Neural crest cell (in vitro differentiated cells): ENCODE data around the gene SLC7A6OS. TPM values are rescaled to one million over a fixed set of nuclear protein-coding genes. Genes with fewer than 3 reads are reported as not detected.
A peak's percentile ranks its signal among the peaks of the same experiment; 100 is the strongest.

Experiments
- DNase-seq: peaks from one replicate; pipeline ENCODE4 v3.0.0; 2021; ENCODE audit warnings: low read depth, mixed read lengths, low spot score
- H3K27ac Mint-ChIP-seq: one replicate; pipeline ENCODE4 v1.8.0; 2021; ENCODE audit warnings: mild to moderate bottlenecking, mixed read lengths; ENCODE audit not compliant: unreplicated experiment
- H3K27me3 Mint-ChIP-seq: 2 replicates; pipeline ENCODE4 v1.8.0; 2021; ENCODE audit warnings: low read depth, mild to moderate bottlenecking, mixed read lengths
- H3K36me3 Mint-ChIP-seq: 2 replicates; pipeline ENCODE4 v1.8.0; 2021; ENCODE audit warnings: low read depth, mild to moderate bottlenecking, mixed read lengths
- H3K4me1 Mint-ChIP-seq: 2 replicates; pipeline ENCODE4 v1.8.0; 2021; ENCODE audit warnings: mixed read lengths
- H3K4me3 Mint-ChIP-seq: one replicate; pipeline ENCODE4 v1.8.0; 2021; ENCODE audit warnings: mild to moderate bottlenecking, mixed read lengths
- H3K9me3 Mint-ChIP-seq: 2 replicates; pipeline ENCODE4 v1.8.0; 2021; ENCODE audit warnings: mixed read lengths
- CTCF ChIP-seq: fragments of 200-600 bp; sonication (generic); conservative IDR thresholded peaks from 2 replicates; pipeline ENCODE4 v1.5.0; 2021; ENCODE audit warnings: antibody characterized with exemption, mild to moderate bottlenecking
- total RNA-seq: library from RNA; stranded (reverse); gene quantifications from 2 replicates; pipeline ENCODE4 v1.2.1, GENCODE V29; 2021

The SLC7A6OS gene
- total RNA-seq, 1 donor from 2014 or later, result 23.8 TPM

GRCh38 chr16:68356919-68357286, 46.2 kb upstream of the SLC7A6OS start:
- no peaks in the 10 kb centered on the region for H3K9me3 Mint-ChIP-seq
- no peak overlapping the region for H3K27ac Mint-ChIP-seq
- no peaks in the 10 kb centered on the region for H3K4me1 Mint-ChIP-seq
- no peak for DNase-seq
- TF ChIP-seq CTCF, result no peak
- H3K27me3 Mint-ChIP-seq, result no peaks in the 10 kb centered on the region
- no peaks in the 10 kb centered on the region for H3K36me3 Mint-ChIP-seq
- no peak overlapping the region for H3K4me3 Mint-ChIP-seq

GRCh38 chr16:68356249-68356918, 45.6 kb upstream of the SLC7A6OS start:
- Mint-ChIP-seq H3K27me3 (no peaks in the 10 kb centered on the region), H3K36me3 (no peaks in the 10 kb centered on the region), H3K4me1 (no peaks in the 10 kb centered on the region), H3K27ac (no peak overlapping the region), H3K9me3 (no peaks in the 10 kb centered on the region), H3K4me3 (no peak overlapping the region)
- DNase-seq, result no peak
- TF ChIP-seq CTCF, result no peak

GRCh38 chr16:68355447-68356248, 44.9 kb upstream of the SLC7A6OS start:
- no peaks in the 10 kb centered on the region for H3K9me3 Mint-ChIP-seq
- peak; percentile 22 for TF ChIP-seq CTCF
- no peak for DNase-seq
- no peak overlapping the region for H3K4me3 Mint-ChIP-seq
- H3K36me3 Mint-ChIP-seq, result no peaks in the 10 kb centered on the region
- H3K4me1 Mint-ChIP-seq, result no peaks in the 10 kb centered on the region
- no peaks in the 10 kb centered on the region for H3K27me3 Mint-ChIP-seq
- no peak overlapping the region for H3K27ac Mint-ChIP-seq

- TF ChIP-seq CTCF, result no peak
- Mint-ChIP-seq H3K9me3 (no peaks in the 10 kb centered on the region), H3K4me1 (no peaks in the 10 kb centered on the region), H3K4me3 (no peak overlapping the region), H3K27me3 (no peaks in the 10 kb centered on the region), H3K27ac (no peak overlapping the region), H3K36me3 (no peaks in the 10 kb centered on the region)
- DNase-seq, result no peak
Measured at GRCh38 chr16:68354816-68355215, 44.1 kb upstream of the SLC7A6OS start.

GRCh38 chr16:68353366-68353765, 42.6 kb upstream of the SLC7A6OS start:
- no peaks in the 10 kb centered on the region for H3K27me3 Mint-ChIP-seq
- no peak overlapping the region for H3K27ac Mint-ChIP-seq
- peaks cover 2% of the 10 kb centered on the region for H3K36me3 Mint-ChIP-seq
- no peak for TF ChIP-seq CTCF
- no peaks in the 10 kb centered on the region for H3K4me1 Mint-ChIP-seq
- H3K9me3 Mint-ChIP-seq, result no peaks in the 10 kb centered on the region
- no peak overlapping the region for H3K4me3 Mint-ChIP-seq
- DNase-seq, result no peak
